Right lobe of liver (tissue), 6 donors: ENCODE measurements around the gene KDM1A. TPM values are rescaled to one million over a fixed set of nuclear protein-coding genes. Genes with fewer than 3 reads are reported as not detected.

Experiments used
- ATAC-seq, 4 donors: fragments of 200-7000 bp; cut with Tn5 transposase; one replicate each; pipeline ENCODE4 v1.9.1; 2020; ENCODE audit warnings: mild to moderate bottlenecking in 4 of 4, moderate library complexity in 4 of 4
- DNase-seq, 3 donors: peaks; one replicate each; pipeline ENCODE4 v3.0.0-alpha.2; 2020
- H3K27ac ChIP-seq, 3 donors: fragments of 200-600 bp; one replicate each; pipeline ENCODE4 v1.8.0; 2022
- H3K27me3 ChIP-seq, 2 donors: fragments of 200-600 bp; one replicate each; pipeline ENCODE4 v1.8.0; 2022
- H3K36me3 ChIP-seq, 4 donors: fragments of 200-600 bp; sonication (generic) in 1 of 4; one replicate each; pipeline versions ENCODE4 v1.5.1 to v1.8.0; 2017 to 2022; ENCODE audit warnings: control low read depth in 1 of 4
- H3K4me1 ChIP-seq, 4 donors: fragments of 200-600 bp; sonication (generic) in 1 of 4; one replicate each; pipeline versions ENCODE4 v1.5.1 to v1.8.0; 2017 to 2022; ENCODE audit warnings: control low read depth in 1 of 4
- H3K4me3 ChIP-seq, 3 donors: fragments of 200-600 bp; one replicate each; pipeline ENCODE4 v1.8.0; 2022
- H3K9me3 ChIP-seq, 4 donors: fragments of 200-600 bp; sonication (generic) in 1 of 4; one replicate each; pipeline versions ENCODE4 v1.5.1 to v1.8.0; 2017 to 2022; ENCODE audit warnings: control low read depth in 1 of 4
- POLR2A ChIP-seq: fragments of 450-650 bp; IDR thresholded peaks from one replicate; pipeline ENCODE4 v1.6.1; 2017; ENCODE audit warnings: antibody characterized with exemption, mild to moderate bottlenecking
- WGBS: methylation state at CpG from one replicate; pipeline ENCODE4 v1.1.6; 2018; ENCODE audit warnings: low coverage, low lambda C conversion rate; ENCODE audit not compliant: insufficient coverage; ENCODE audit errors: missing lambda C conversion rate; 5-methylcytosine and 5-hydroxymethylcytosine counted together
- intact Hi-C, 2 donors: fragments of 100-400 bp; cut with DNase I; formaldehyde crosslinking; loops; one replicate each; pipeline versions ENCODE4 v1.11.2 to v1.14.1; 2022
- total RNA-seq, 6 experiments: library from RNA; depleted of rRNA in 2 of 6; stranded (reverse); fragments of >200 nt in 2 of 6; fragmentation: NEBNext Ultra II Directional in 3 of 6; extraction: Animal tissue kit (Norgen Biotek cat#: 25700) in 3 of 6; gene quantifications; one replicate each; pipeline versions ENCODE4 v1.1.0 to v1.2.4, GENCODE V29; 2016 to 2023
- TF ChIP-seq, protein P1 (sequence below), 4 donors: fragments of 200-600 bp in 3 of 4; fragments of 450-650 bp in 1 of 4; IDR thresholded peaks; one replicate each; pipeline versions ENCODE4 v1.5.1 to v1.8.0; 2016 to 2022; ENCODE audit warnings: antibody characterized with exemption in 4 of 4, mild to moderate bottlenecking in 2 of 4
- donor health status: DM: no; HTN: yes; CAD: no.
- donor health status: DM: no; HTN: no; CAD: no.
- donor health status: DM: no; HTN: no; CAD: no.
- donor health status: DM: no; HTN: yes; CAD: no.
- donor health status: DM: no; HTN: yes; CAD: no.

Gene KDM1A
- total RNA-seq, 6 experiments from 2014 or later = 15.3 to 22.2 (median 18.6) TPM

DNA sequence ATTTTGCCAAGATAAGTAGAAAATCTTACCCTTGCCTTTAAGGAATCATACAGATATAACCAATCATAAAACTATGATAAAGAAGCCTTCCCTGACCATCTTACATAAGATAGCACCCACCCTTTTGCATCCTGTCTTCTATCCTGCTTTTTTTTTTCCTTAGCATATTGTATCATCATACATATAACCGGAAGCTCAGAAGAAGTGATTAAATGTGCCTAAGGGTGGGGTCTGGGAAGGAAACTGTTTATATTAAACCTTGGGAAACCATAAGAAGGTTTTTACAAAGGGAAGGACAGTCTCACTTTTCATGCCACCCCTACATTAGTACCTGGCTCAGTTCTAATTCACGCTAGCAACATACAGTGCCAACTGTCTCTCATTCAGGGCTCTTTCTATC, 82.6 kb downstream of the KDM1A start:
- H3K27ac ChIP-seq = peak overlapping the region in 1 of 3 donors; percentile 48
- ATAC-seq = no peak
- intact Hi-C loops = no loop called here
- no peak overlapping the region for H3K4me3 ChIP-seq
- H3K4me1 ChIP-seq = peaks cover 0 to 24% (median 8%) of the 10 kb centered on the region in 4 donors
- no peaks in the 10 kb centered on the region for H3K27me3 ChIP-seq
- TF ChIP-seq, protein P1, sequence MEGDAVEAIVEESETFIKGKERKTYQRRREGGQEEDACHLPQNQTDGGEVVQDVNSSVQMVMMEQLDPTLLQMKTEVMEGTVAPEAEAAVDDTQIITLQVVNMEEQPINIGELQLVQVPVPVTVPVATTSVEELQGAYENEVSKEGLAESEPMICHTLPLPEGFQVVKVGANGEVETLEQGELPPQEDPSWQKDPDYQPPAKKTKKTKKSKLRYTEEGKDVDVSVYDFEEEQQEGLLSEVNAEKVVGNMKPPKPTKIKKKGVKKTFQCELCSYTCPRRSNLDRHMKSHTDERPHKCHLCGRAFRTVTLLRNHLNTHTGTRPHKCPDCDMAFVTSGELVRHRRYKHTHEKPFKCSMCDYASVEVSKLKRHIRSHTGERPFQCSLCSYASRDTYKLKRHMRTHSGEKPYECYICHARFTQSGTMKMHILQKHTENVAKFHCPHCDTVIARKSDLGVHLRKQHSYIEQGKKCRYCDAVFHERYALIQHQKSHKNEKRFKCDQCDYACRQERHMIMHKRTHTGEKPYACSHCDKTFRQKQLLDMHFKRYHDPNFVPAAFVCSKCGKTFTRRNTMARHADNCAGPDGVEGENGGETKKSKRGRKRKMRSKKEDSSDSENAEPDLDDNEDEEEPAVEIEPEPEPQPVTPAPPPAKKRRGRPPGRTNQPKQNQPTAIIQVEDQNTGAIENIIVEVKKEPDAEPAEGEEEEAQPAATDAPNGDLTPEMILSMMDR (IDR thresholded peaks at IDR 0.05) = no peak
- TF ChIP-seq POLR2A = no peak
- DNase-seq = no peak
- WGBS = 51% methylated on average over 2 of the region's 2 CpGs
- H3K9me3 ChIP-seq = no peaks in the 10 kb centered on the region
- no peaks in the 10 kb centered on the region for H3K36me3 ChIP-seq

DNA sequence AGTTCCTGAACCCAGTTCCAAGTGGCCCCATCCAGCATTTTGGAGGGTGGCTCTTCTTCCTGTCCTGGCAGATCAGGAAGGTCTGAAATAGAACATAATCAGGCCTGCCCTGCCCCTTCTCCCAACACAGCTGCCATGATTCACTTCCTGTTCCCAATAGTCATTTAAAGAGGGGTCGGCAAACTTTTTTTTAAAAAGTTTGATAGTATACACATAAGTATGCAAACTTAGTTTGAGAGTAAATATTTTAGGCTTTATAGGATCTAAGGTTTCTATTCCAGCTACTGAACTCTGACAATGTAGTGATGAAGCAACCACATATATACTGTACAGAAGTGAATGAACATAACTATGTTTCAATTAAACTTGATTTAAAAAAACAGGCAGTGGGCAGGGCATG, 83.0 kb downstream of the KDM1A start:
- peak overlapping the region in 1 of 3 donors; percentile 48 for H3K27ac ChIP-seq
- peaks cover 0 to 24% (median 8%) of the 10 kb centered on the region in 4 donors for H3K4me1 ChIP-seq
- no peak for DNase-seq
- intact Hi-C loops = no loop called here
- H3K27me3 ChIP-seq = no peaks in the 10 kb centered on the region
- no peak overlapping the region for H3K4me3 ChIP-seq
- WGBS = 38% methylated on average over 1 of the region's 1 CpG
- TF ChIP-seq, protein P1 (IDR thresholded peaks at IDR 0.05) = no peak
- no peak for TF ChIP-seq POLR2A
- H3K36me3 ChIP-seq = no peaks in the 10 kb centered on the region
- no peaks in the 10 kb centered on the region for H3K9me3 ChIP-seq
- peak; percentile 11 to 48 (median 43) for ATAC-seq

DNA sequence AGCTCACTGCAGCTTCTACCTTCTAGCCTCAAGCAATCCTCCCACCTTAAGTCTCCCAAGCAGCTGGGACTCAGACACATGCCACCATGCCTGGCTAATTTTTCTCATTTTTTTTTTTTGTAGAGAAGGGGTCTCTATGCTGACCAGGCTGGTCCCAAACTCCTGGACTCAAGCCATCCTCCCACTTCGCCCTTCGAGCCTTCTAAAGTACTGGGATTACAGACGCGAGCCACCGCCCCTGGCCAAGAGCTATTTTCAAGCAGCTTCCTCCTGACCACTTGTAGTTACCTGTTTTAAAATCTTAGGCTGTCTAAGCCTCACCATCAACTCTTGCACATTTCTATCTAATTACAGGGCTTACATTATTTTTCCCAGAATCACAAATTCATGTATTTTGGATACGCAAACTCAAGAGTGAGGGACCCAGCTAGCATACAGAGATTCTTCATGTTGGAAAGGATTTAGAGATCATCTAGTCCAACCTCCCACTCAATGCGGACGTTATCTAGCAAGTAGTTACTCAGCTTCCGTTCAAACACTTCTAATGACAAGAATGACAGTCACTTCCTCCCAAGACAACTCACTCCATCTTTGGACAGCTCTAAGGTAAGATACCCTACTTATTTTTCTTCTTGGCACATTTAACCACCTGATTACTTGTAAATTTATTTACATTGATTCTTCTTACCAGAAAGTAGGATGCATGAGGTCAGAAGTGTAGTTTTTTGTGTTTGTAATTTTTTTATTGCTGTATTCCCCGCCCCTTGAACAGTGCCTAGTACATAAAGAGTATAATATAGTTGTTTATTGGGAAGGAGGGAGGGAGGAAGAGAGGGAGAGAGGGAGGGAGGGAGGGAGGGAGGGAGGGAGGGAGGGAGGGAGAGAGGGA, 84.0 kb downstream of the KDM1A start:
- DNase-seq = no peak
- Histone ChIP-seq H3K4me3 (no peak overlapping the region), H3K9me3 (no peaks in the 10 kb centered on the region), H3K27me3 (no peaks in the 10 kb centered on the region), H3K36me3 (no peaks in the 10 kb centered on the region), H3K27ac (peak overlapping the region in 1 of 3 donors; percentile 48), H3K4me1 (peaks cover 0 to 24% (median 8%) of the 10 kb centered on the region in 4 donors)
- 51% methylated on average over 9 of the region's 10 CpGs for WGBS
- no peak for TF ChIP-seq POLR2A
- TF ChIP-seq, protein P1 (IDR thresholded peaks at IDR 0.05) = no peak
- intact Hi-C loops = no loop called here
- peak; percentile 30 to 63 (median 52) for ATAC-seq

DNA sequence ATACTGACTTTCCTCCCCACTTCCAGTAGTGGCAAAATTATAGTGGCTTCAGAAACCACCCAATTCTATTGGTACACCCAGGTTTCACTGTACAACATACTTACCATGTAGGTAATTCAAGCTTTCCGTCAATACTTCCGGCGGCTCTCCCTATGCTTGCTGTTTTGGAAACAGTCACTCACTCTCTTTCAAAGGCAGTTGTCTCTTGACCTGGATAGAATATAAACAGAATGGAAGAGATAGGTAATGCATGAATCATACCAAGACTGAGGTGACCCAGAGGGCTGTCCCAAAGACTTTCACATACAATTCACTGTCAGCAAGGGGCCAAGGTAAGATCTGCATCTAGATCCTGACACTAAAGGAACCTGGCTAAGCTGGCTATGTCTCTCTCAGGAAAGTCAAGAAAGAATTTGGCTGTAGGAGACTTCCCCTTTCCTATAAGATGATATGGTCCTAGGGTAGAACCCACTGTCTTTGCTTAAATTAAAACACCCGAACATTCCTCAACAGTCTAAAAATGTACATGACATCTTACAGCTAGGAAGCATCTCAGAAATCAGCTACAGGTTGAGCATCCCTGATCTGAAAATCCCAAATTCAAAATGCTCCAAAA, 89.8 kb downstream of the KDM1A start:
- no peaks in the 10 kb centered on the region for H3K9me3 ChIP-seq
- DNase-seq = no peak
- H3K4me3 ChIP-seq = no peak overlapping the region
- intact Hi-C loops = no loop called here
- H3K27ac ChIP-seq = no peak overlapping the region
- H3K27me3 ChIP-seq = no peaks in the 10 kb centered on the region
- no peak for ATAC-seq
- H3K4me1 ChIP-seq = no peaks in the 10 kb centered on the region
- H3K36me3 ChIP-seq = no peaks in the 10 kb centered on the region
- no peak for TF ChIP-seq POLR2A
- TF ChIP-seq, protein P1 (IDR thresholded peaks at IDR 0.05) = no peak
- whole genome bisulfite sequencing = 68% methylated on average over 4 of the region's 4 CpGs
